COLO668 (cell line): ENCODE measurements around the gene UBAC2.

Experiments
- DNase-seq: peaks from one replicate; lab custom pipeline; 2025; ENCODE audit not compliant: unreplicated experiment; lab: John Stamatoyannopoulos, UW

The UBAC2 gene

DNA sequence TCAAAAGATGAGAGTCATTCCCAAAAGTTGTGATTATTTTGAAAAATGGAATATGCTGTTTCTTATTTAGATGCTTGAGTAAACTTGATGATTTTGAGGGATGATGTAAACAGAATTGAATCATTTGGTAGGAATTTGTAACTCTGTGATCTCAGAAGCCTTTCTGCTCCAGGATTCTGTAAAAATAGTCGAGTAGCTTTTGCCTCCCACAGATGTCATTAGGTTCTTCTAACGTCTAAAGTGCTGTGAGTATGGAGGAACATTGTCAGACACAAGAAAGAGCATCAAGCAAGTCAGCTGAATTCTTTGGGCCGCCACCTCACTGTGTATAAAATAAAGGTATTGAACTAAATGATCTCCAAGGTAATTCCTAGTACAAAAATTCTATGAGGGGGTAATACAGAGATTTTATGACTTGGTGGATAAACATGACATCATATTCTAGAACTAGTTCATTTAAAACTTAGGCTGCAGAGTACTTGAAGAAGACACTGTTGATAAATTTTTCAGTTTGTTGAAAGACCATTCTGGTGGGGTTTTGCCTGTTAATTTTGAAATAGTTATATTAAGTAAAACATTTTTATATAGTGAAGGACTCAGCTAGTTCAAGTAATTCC is 107.9 kb downstream of the UBAC2 start:
- no peak for DNase-seq

DNA sequence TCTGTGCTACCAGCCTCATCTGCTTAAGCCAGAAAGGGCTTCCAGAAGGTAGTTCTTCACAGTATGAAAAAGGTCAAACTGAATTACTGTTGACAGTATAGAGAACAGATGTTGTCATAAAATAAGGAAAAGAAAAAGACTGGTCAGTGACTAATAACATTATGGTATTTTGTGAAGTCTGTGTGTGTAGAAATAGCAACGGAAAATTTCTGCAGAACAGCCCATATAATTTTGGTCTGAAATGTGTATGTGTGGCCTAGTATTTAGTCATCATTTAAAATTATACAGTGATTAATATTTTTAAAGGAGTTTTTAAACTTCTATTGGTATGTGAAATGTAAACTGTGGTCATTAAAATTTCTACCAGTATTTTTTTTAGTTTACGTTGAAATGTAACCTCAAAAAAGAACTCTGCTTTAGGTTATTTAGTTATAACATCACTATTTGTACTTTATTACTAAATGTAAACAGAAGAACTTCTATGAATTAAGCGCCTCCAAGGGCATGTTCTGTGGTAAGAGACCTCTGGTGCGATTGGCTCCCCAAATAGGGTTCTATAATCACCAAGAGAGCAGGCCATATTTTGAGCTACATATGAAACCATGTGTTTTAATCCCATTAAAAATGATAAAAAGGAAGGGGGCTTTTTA is 109.9 kb downstream of the UBAC2 start:
- no peak for DNase-seq

DNA sequence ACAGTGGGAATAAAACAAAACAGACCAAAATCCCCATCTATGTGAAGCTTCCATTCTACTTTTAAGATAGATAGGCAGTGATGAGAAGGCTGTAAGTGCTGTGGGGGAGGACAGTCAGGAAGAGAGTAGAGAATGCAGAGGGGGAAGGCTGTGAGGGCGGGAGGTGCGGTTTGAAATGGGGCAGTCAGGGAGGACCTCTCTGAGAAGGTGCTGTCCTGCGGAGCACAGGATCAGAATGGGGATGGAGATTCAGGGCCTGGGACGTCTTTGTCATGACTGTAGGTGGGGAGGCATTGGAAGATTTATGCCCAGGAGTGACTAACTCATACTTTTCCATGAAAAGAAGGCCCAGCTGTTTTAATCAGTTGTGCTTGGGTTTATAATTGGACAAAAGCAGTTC is 110.5 kb downstream of the UBAC2 start:
- no peak for DNase-seq

DNA sequence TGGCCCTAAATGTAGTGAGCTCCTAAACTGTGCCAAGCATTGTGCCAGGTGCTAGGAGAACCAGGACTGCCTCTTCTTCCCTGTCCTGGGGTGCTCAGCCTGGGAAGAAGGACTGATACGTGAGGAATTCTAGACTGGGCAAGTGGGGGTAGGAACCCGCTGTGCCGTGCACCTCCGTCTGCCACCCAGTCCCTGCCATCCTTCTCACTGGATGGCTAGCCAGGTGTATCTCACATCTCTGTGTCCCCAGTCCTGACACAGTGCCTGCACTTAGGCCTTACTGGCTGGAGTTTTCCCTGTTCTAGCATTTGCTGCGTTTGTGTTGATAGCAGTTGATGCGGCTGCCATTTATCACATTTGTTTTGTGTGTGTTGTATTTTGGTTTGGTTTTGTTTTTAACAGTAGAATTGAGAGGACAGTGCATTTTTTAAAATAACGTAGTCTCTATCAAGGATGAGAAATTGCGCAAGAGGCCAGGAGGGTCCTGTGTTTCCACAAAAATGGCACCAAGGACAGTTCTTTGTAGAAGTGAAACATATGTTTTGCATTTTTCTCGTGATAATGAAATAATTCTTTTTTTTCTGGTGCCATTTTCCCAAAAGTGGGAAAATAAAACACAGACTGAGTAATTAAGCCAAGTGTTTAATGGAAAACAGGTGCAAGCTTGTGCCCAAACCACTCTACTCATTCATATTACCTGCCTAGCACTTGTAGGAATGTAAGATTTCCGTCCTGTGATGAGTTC is 111.3 kb downstream of the UBAC2 start:
- no peak for DNase-seq

DNA sequence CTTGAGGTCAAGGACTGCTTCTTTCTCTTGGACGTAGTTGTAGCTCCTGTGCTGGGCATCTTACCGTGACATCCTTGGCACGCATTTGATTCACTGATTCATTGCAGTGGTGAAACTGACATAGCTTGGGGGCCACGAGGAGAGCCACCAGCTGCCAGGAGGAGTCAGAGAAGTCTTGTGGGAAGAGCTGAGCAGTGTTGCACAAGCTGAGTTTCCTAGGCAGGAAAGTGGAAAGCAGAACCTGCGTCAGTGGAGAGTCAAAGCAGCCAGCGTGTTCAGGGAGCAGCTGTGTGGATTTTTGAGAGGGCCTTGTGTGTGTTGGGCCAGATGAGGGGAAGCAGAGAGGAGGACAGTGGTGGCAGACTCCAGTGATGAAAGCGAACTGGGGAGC is 111.8 kb downstream of the UBAC2 start:
- no peak for DNase-seq

DNA sequence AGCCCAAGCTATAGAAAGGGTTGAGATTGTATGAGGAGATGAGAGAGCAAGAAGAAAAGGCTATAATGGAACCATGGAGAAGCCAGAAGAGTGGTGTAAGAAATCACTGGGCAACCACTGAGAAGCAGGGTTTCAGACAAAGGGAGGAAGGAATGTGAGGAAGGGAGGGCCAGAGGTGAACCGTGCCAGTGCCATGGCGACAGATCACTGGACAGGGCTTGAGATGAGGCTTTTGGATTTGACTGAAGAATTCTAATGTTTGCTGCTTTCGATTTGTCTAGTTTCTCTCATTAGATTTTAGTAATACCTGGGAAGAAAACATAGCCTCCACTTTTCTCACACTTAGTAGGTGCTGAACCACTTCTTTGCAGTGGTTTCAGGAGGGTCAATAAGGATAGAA is 112.8 kb downstream of the UBAC2 start:
- DNase-seq = peak; percentile 28

DNA sequence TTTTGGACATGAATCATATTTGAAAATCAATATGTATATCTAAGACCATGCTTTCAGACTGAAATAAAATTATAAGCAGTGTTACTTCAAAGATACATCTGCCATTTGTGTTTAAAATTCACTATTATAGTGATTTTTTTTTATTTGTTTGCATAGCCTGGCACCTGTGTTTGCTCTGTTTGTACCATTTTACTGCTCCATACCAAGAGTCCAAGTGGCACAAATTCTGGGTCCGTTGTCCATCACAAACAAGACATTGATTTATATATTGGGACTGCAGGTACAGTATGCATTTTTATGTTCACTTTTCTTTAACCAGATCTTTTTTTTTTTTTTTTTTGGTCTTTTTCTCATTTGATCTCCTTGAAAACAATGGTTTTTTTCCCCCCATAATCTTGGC is 113.3 kb downstream of the UBAC2 start:
- DNase-seq = no peak

DNA sequence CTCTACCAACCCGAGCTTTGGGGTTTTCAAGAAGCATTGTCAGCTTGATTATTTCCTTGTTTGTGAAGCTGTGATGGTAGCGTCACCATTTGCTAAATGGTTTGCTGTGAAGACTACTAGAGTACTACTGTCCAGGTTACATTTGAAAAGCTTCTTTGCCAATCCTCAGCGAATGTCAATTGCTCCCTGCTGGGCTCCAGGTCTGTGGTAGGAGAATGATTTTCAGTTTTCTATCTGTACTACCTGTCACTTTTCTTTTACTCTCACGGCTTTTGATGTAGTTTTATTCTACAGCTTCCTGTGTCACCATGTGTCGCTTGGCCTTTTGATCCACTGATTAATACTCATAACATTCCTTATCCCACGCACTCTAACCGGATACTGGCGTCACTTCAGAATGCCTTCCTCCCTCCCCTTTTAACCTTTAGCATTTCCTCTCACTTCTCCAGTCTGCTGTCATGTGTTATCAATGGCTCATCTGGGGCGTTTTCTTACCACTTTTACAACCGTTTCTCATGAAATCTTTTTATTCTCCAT is 114.1 kb downstream of the UBAC2 start:
- no peak for DNase-seq

DNA sequence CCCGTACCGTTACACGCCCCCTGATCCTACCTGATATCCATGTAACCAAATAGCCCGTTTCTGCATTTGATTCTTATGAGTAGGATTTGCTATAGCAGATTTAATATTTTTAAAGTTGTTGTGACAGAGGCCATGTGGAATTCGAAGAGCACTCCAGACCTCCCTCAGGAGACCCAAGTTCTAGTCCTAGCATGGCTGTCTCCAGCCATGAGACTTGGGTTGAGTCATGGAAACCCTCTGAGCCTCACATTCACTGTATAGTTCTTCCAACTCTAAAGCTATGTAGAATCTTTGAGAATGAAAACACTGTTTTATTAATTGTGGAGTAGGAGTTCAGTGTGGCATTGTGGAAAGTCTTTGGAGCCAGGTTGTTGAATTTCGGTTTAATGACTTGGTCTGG is 114.5 kb downstream of the UBAC2 start:
- DNase-seq = no peak

DNA sequence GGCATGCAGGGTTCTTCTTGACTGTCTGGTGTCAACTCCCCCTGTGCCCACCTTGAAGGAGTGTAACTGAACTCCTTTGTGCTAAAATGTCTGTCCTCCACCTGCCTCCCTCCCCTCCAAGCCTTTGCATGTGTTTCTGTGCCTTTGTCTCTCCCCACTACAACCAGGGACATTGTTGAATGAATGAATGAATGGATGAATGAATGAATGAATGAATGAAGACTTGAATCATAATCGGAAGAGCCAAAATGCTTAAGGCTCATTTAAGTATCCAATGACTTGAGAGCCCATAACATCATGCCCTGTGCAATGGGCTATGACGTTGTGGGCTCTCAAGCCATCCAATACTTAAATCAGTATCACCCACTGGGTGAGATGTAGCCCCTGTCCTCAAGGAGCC is 115.6 kb downstream of the UBAC2 start:
- no peak for DNase-seq

DNA sequence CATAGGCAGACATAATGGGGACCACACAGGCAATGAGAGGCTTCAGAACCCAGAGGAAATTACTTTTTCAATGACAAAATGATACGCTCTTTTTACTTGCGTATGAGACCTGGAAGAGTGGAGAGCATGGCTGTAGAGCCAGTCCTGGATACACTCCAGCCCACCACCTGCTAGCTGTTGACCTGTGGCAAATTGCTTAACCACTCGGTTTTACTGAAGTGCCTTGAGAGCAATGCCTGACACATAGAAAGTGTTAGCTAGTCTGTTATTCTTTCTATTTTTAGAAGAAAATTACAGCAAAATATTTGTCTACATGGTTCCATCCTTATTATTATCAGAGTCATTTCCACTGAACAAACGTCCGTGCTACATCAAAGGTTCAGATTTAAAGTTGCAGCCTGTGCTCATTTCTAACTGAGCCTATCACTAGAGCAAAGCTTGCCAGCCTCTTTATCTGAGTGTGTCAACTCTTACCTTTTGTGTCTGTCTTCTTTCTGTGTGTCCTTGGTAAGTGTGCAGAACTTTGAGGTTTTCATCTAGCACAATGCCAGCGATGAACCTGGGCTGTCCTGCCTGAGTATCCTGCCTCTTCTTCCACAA is 116.1 kb downstream of the UBAC2 start:
- DNase-seq = peak; percentile 63

DNA sequence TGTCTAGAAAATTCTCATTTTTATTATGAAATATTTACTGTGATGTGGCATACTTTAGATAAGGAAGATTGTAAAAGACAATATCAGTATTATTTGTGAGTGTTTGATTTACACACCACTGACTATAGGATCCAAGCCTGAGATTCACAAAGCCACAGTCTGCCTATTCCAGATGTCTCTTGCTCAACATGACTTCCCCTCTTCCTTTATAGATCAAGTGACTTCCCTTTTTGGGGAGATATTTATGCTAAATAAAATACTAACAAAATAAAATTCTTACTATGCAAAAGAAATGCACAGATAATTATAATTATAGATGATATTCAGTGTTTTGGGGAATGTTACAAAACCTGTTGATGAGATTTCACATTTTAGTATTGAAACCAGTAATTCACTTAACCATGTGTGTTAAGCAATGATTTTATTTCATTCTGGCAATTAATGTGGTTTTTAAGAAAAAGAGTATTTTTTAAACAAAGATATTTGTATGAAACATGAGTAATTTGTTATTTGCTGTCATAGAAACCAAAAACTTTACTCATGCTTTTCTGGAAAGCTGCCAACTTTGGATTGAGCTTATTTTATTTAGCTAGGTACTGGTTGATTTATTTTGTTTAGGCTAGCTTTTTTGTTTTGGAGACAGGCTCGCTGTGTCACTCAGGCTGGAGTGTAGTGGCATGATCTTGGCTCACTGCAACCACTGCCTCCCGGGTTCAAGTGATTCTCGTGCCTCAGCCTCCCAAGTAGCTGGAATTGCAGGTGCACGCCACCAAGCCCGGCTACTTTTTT is 120.2 kb downstream of the UBAC2 start:
- DNase-seq = no peak

DNA sequence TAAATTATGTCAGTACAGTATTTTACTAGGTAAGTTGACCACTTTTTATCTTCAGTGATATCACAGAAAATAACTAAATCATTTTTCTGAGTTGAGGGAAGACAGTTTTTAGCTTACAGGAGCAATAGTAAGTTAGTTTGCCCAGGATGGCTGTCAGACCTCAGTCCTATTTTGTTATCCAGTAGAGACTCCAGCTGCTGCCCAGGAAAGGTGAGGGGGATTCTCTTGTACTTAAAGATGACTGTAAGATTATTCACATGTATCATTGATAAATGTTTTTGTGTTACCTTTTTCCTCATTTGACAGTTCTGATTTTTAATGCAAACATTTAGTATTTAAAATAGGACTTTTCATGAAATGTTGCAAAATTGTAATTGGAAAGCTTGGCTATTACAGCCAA is 121.1 kb downstream of the UBAC2 start:
- no peak for DNase-seq

DNA sequence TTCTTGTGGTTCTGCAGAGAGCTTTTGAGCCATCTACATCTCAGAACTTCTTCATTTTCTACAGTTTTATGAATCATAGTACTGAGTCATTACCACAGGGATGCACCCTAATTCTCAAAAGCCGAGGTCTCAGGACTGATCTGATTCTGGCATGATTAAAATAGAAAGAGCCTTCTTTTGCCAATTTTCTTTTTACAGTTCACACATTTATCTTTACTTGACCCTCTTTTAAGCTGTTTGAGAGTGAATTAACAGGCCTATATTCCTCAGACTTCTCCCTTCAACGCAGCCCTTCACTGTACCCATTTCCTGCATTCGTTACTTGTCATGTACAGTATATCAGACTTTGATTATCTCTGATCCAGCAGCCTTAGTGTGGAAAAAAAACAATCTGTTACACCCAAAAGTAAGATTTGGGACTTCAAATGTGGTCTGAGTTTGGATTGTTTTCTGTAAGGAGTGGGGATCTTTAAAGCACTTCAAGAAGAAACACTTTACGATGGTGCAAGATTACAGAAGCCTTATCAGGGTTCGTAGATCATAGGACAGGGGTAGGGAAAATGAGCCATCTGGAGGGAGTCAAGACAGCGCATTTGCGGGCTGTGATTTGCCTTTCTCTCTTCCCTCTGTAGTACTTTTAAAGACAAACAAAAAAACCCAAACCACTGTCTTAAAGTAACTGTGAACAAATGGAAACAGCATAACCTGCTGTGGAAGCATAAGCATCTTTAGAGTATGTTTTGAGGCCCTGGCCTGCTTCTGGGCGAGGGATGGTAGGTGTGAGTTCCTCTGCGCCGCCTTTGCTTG is 121.8 kb downstream of the UBAC2 start:
- no peak for DNase-seq

DNA sequence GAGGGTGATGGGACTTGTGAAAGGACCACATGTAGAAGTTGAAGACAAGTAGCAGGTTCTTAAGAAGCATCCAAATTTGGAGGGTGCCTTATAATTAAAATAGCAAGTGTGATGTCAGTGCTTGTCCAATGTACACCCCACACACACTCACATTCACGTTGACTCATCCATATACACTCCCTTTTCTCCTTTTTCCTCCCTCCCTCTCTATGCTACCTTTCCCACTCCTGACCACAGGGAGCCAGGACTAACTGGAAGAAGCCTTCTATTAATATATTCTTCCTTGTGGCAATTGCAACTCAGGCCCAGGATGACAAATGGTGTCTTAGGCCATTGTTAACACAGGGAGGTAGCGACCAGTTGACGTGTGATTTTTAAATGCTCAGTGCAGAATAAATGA is 122.8 kb downstream of the UBAC2 start:
- no peak for DNase-seq

DNA sequence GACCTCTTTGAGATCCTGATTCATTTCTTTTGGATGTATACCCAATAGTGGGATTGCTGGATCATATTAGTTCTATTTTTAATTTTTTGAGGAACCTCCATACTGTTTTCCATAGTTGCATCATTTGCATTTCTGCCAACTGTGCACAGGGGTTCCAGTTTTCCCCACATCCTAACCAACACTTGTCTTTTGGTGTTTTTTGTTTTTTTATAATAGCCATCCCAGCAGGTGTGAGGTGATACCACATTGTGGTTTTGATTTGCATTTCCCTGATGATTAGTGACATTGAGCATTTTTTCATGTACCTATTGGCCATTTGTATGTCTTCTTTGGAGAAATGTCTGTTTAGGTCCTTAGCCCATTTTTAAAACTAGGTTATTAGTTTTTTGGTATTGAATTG is 125.4 kb downstream of the UBAC2 start:
- no peak for DNase-seq

DNA sequence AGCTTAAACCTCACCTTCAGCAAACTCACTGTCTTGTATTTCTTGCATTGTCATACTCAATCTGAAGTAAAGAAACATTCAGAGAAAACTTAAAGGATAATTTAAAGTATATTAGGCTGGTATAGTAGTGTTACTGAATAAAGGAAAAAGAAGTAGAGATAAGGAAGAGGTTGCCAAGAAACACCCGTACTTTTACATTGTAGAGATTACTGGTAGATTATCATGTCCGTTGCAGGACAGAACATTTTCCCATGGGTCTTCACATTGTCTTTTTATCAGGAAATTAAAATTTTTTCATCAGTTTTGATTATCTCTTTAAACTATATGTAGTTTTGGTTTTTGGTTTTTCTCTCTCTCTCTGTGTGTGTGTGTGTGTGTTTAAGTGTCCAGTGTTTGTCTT is 126.5 kb downstream of the UBAC2 start:
- no peak for DNase-seq

DNA sequence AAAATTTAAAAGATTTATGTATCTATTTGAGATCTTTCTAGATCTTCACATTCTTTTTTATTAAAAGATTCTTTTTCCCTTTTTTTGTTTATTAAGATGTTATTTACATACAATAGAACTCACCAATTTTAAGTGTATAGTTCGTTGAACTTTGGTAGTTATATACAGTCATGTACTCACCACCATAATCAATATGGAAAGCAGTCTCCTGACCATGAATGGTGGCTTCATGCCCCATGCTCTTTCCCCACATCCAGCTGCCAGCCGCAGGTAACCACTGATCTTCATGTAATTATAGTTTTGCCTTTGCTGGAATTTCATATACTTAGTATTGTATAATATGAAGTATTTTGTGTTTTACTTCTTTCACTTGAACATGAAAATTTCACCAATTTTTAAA is 127.1 kb downstream of the UBAC2 start:
- DNase-seq = no peak

DNA sequence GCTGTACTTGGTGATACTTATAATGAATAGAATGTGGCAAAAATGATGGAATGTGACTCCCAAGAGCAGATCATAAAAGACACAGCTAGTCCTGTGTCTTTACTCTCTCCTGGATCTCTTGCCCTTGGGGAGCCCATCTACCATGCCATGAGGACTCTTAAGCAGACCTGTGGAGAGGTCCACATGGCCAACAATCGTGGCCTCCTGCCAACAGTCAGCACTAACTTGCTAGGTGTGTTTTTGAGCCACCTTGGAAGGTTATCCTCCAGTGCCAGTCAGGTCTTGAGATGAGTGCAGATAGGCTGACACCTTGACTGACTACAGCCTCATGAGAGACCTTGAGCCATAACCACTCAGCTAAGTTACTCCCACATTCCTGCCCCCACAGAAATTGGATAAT is 128.8 kb downstream of the UBAC2 start:
- no peak for DNase-seq

DNA sequence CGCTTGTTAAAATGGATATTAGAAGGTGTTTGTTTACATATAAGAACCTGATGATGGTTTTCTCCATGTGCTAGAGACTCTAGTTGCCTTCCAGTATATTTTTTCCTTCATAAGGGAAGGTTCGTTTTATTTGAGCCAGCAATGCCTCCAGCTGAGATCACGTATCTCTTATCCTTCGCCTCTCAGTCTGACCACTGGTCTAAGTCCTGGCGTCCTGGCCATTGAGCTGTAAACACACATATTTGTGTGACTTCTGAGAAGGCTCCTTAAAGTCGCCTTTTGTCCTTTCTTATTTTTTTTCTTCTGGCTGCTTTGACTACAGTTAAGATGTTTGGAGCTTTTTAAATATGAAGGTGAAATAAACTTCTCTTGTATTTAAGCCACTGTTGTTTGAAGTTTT is 130.3 kb downstream of the UBAC2 start:
- no peak for DNase-seq
